SK-N-SH (cell line): Measurements from ENCODE around the gene MEAK7. TPM values are rescaled to one million over a fixed set of nuclear protein-coding genes. Genes with fewer than 3 reads are reported as not detected.

Experiments used
- CTCF ChIA-PET: fragments of 300-600, 350-600 bp; formaldehyde crosslinking; extraction: SDS; loops from one replicate; lab custom pipeline; 2021; lab: Yijun Ruan, JAX
- POLR2A ChIA-PET: fragments of 350-600 bp; sonication (Branson Sonifier 250); formaldehyde crosslinking; extraction: SDS; loops from one replicate; lab custom pipeline; 2020; ENCODE audit warnings: antibody characterized with exemption, inconsistent platforms; lab: Yijun Ruan, JAX
- DNase-seq: peaks from one replicate; pipeline ENCODE4 v3.0.0; 2012
- H2AFZ ChIP-seq: fragments of 200-600 bp; sonication (generic); 2 replicates; pipeline ENCODE4 v1.8.1; 2016; ENCODE audit warnings: antibody characterized with exemption, mild to moderate bottlenecking, low read depth
- H3F3A ChIP-seq: fragments of 200-600 bp; sonication (generic); replicated peaks from 2 replicates; pipeline ENCODE3; 2016; ENCODE audit warnings: antibody characterized with exemption, mild to moderate bottlenecking; ENCODE audit not compliant: insufficient read depth
- H3K27ac ChIP-seq, 2 experiments: fragments of 200-500 bp in 1 of 2; fragments of 200-600 bp in 1 of 2; sonication (Bioruptor generic) in 1 of 2; sonication (generic), shearing (Covaris generic) in 1 of 2; 2 replicates each; pipeline versions ENCODE4 v1.5.1 to v1.6.1; 2014 to 2016; ENCODE audit warnings: low read depth in 2 of 2, inconsistent platforms in 1 of 2, low read length in 1 of 2, mild to moderate bottlenecking in 1 of 2, mixed read lengths in 1 of 2
- H3K27me3 ChIP-seq: fragments of 200-600 bp; sonication (generic), shearing (Covaris generic); 2 replicates; pipeline ENCODE4 v1.6.1; 2016; ENCODE audit warnings: mixed run types; ENCODE audit not compliant: insufficient read depth
- H3K36me3 ChIP-seq, 2 experiments: fragments of 200-500 bp in 1 of 2; fragments of 200-600 bp in 1 of 2; sonication (Bioruptor generic) in 1 of 2; sonication (generic) in 1 of 2; replicated peaks in 1 of 2; 2 replicates each; pipeline versions ENCODE3 to v1.5.1; 2014 to 2016; ENCODE audit warnings: low read length in 1 of 2, mild to moderate bottlenecking in 1 of 2; ENCODE audit not compliant: insufficient read depth in 2 of 2, control insufficient read depth in 1 of 2
- H3K4me1 ChIP-seq, 2 experiments: fragments of 200-500 bp in 1 of 2; fragments of 200-600 bp in 1 of 2; sonication (Bioruptor generic) in 1 of 2; sonication (generic), shearing (Covaris generic) in 1 of 2; 2 replicates each; pipeline versions ENCODE4 v1.5.1 to v1.6.1; 2014 to 2016; ENCODE audit warnings: low read depth in 1 of 2, low read length in 1 of 2, mixed run types in 1 of 2; ENCODE audit not compliant: insufficient read depth in 2 of 2, control insufficient read depth in 1 of 2
- H3K4me2 ChIP-seq: fragments of 200-600 bp; sonication (generic), shearing (Covaris generic); 2 replicates; pipeline ENCODE4 v1.6.1; 2017; ENCODE audit warnings: mixed run types
- H3K4me3 ChIP-seq, 2 experiments: fragments of 200-500 bp in 1 of 2; fragments of 200-600 bp in 1 of 2; sonication (Bioruptor generic) in 1 of 2; sonication (generic), shearing (Covaris generic) in 1 of 2; 2 replicates each; pipeline versions ENCODE4 v1.5.1 to v1.8.1; 2014 to 2016; ENCODE audit warnings: low read depth in 2 of 2, inconsistent platforms in 1 of 2, low read length in 1 of 2, mild to moderate bottlenecking in 1 of 2, mixed read lengths in 1 of 2, moderate library complexity in 1 of 2
- H3K79me2 ChIP-seq: fragments of 200-600 bp; sonication (generic); 2 replicates; pipeline ENCODE4 v1.8.1; 2017; ENCODE audit warnings: mild to moderate bottlenecking; ENCODE audit not compliant: insufficient read depth
- H3K9ac ChIP-seq: fragments of 200-600 bp; sonication (generic); 2 replicates; pipeline ENCODE4 v1.6.1; 2017; ENCODE audit warnings: mixed run types
- H3K9me2 ChIP-seq: fragments of 200-600 bp; sonication (generic); 2 replicates; pipeline ENCODE4 v1.6.1; 2017; ENCODE audit warnings: mixed run types
- H3K9me3 ChIP-seq: fragments of 200-600 bp; sonication (generic); 2 replicates; pipeline ENCODE4 v1.6.1; 2017; ENCODE audit warnings: mixed run types, mild to moderate bottlenecking, moderate library complexity
- H4K20me1 ChIP-seq: fragments of 200-600 bp; sonication (generic); 2 replicates; pipeline ENCODE4 v1.6.1; 2017; ENCODE audit warnings: mild to moderate bottlenecking, mixed run types; ENCODE audit not compliant: insufficient read depth
- CHD2 ChIP-seq: fragments of 150-350 bp; IDR thresholded peaks from 2 replicates; pipeline ENCODE4 v1.6.1; 2018; ENCODE audit warnings: low read length; ENCODE audit not compliant: partially characterized antibody
- EP300 ChIP-seq, 2 experiments: IDR thresholded peaks; 2 replicates each; pipeline versions ENCODE4 v1.4.0 to v1.6.1; 2012; ENCODE audit warnings: borderline replicate concordance in 1 of 2, low read depth in 1 of 2, low read length in 1 of 2
- EZH2phosphoT487 ChIP-seq: fragments of 200-600 bp; sonication (generic); IDR thresholded peaks from 2 replicates; pipeline ENCODE4 v1.6.1; 2017; ENCODE audit warnings: low read depth, mixed run types, mild to moderate bottlenecking, antibody characterized with exemption, moderate library complexity, borderline replicate concordance
- FOSL2 ChIP-seq: IDR thresholded peaks from 2 replicates; pipeline ENCODE4 v1.4.0; 2012; ENCODE audit warnings: low read depth, mild to moderate bottlenecking, moderate library complexity, borderline replicate concordance
- FOXM1 ChIP-seq: IDR thresholded peaks from 2 replicates; pipeline ENCODE4 v1.4.0; 2012; ENCODE audit warnings: low read depth, mild to moderate bottlenecking
- GABPA ChIP-seq: IDR thresholded peaks from 2 replicates; pipeline ENCODE4 v1.4.0; 2012; ENCODE audit warnings: low read depth, mild to moderate bottlenecking
- GATA2 ChIP-seq: sonication (generic); formaldehyde crosslinking; IDR thresholded peaks from 2 replicates; pipeline ENCODE4 v1.5.0; 2020; ENCODE audit warnings: mild to moderate bottlenecking, missing genetic modification reagents
- JUND ChIP-seq: IDR thresholded peaks from 2 replicates; pipeline ENCODE4 v1.4.0; 2012
- MAX ChIP-seq: IDR thresholded peaks from 2 replicates; pipeline ENCODE4 v1.4.0; 2012; ENCODE audit warnings: low read depth
- MXI1 ChIP-seq: IDR thresholded peaks from 2 replicates; pipeline ENCODE4 v1.6.1; 2012; ENCODE audit warnings: mild to moderate bottlenecking, low read depth, low read length, improper control_type of control experiment
- NFIC ChIP-seq: IDR thresholded peaks from 2 replicates; pipeline ENCODE4 v1.4.0; 2012; ENCODE audit warnings: borderline replicate concordance
- PBX3 ChIP-seq: IDR thresholded peaks from 2 replicates; pipeline ENCODE4; 2012
- POLR2AphosphoS5 ChIP-seq: IDR thresholded peaks from 2 replicates; pipeline ENCODE4 v1.6.1; 2012; ENCODE audit warnings: low read depth, low read length
- RAD21 ChIP-seq: IDR thresholded peaks from 2 replicates; pipeline ENCODE4 v1.6.1; 2012; ENCODE audit warnings: mild to moderate bottlenecking, low read length
- RXRA ChIP-seq: IDR thresholded peaks from 2 replicates; pipeline ENCODE4 v1.4.0; 2012; ENCODE audit warnings: low read depth, mild to moderate bottlenecking, borderline replicate concordance
- SIN3A ChIP-seq: IDR thresholded peaks from 2 replicates; pipeline ENCODE4 v1.6.1; 2012; ENCODE audit warnings: low read depth, mild to moderate bottlenecking, low read length, moderate library complexity, borderline replicate concordance
- SMC3 ChIP-seq: IDR thresholded peaks from 2 replicates; pipeline ENCODE4 v1.6.1; 2012; ENCODE audit warnings: low read depth, low read length, improper control_type of control experiment
- TAF1 ChIP-seq: IDR thresholded peaks from 2 replicates; pipeline ENCODE4 v1.6.1; 2012; ENCODE audit warnings: low read depth, mild to moderate bottlenecking, low read length, moderate library complexity, borderline replicate concordance
- USF1 ChIP-seq: IDR thresholded peaks from 2 replicates; pipeline ENCODE4 v1.4.0; 2012; ENCODE audit warnings: low read depth, borderline replicate concordance
- USF2 ChIP-seq: fragments of 150-350 bp; IDR thresholded peaks from 2 replicates; pipeline ENCODE4 v1.6.1; 2017; ENCODE audit warnings: antibody characterized with exemption, low read length, low read depth, borderline replicate concordance
- ZBTB33 ChIP-seq: IDR thresholded peaks from 2 replicates; pipeline ENCODE4 v1.4.0; 2012; ENCODE audit warnings: low read depth, borderline replicate concordance
- WGBS: methylation state at CpG from one replicate; pipeline ENCODE4 v1.1.6; 2017; ENCODE audit warnings: low lambda C conversion rate; 5-methylcytosine and 5-hydroxymethylcytosine counted together
- polyA plus RNA-seq, 3 experiments: library from polyadenylated mRNA; depleted of rRNA; stranded (reverse); fragments of >200 nt; gene quantifications; 2 replicates each; pipeline ENCODE4 v1.2.3, GENCODE V29; 2012

The MEAK7 gene
- polyA plus RNA-seq, 1 of the 3 experiments (the other 2 are of a cell fraction), result 11.9 TPM

GRCh38 chr16:84476401-84476800 lies 28.1 kb downstream of the MEAK7 start:
- Histone ChIP-seq H3F3A (peaks cover 15% of the 10 kb centered on the region), H3K79me2 (peaks cover 20% of the 10 kb centered on the region; the same call in 1 of the 2 replicates), H3K27ac (no peak overlapping the region), H3K27me3 (no peaks in the 10 kb centered on the region), H3K9me2 (no peaks in the 10 kb centered on the region), H3K9me3 (no peaks in the 10 kb centered on the region), H3K4me2 (no peak overlapping the region), H3K4me1 (no peaks in the 10 kb centered on the region; a peak in 1 of 4 replicates), H3K4me3 (no peak overlapping the region)
- 95% methylated on average over 8 of the region's 8 CpGs for WGBS
- POLR2A ChIA-PET, result interaction anchor here (1.0 kb wide), 1 partner anchor 11 kb away, joined by 3 read pairs; no protein-coding TSS in a partner anchor
- DNase-seq, result no peak
- TF ChIP-seq FOSL2 (no peak), PBX3 (no peak), GATA2 (CRISPR knock-in tag) (no peak), FOXM1 (no peak)
- TF ChIP-seq, all 33 proteins: peak for 0
- H4K20me1 ChIP-seq, result no peaks in the 10 kb centered on the region; the same call in 1 of the 2 replicates
- no peak overlapping the region for H2AFZ ChIP-seq
- peaks cover 11 to 27% of the 10 kb centered on the region in 2 experiments for H3K36me3 ChIP-seq
- CTCF ChIA-PET, result interaction anchor here (0.7 to 1.2 kb wide), 3 partner anchors 8 to 35 kb away, joined by 3 to 4 read pairs (median 3); no protein-coding TSS in a partner anchor
- H3K9ac ChIP-seq, result no peak overlapping the region

- H3K27ac ChIP-seq, result no peak overlapping the region
- ChIA-PET POLR2A (interaction anchor here (1.0 kb wide), 1 partner anchor 10 kb away, joined by 3 read pairs; no protein-coding TSS in a partner anchor), CTCF (interaction anchor here (1.2 kb wide), 1 partner anchor 9 kb away, joined by 4 read pairs; no protein-coding TSS in a partner anchor)
- peaks cover 15% of the 10 kb centered on the region for H3F3A ChIP-seq
- no peak overlapping the region for H3K4me3 ChIP-seq
- H3K4me1 ChIP-seq, result no peaks in the 10 kb centered on the region
- no peak for TF ChIP-seq USF2
- TF ChIP-seq EZH2phosphoT487, result no peak
- TF ChIP-seq GABPA, result no peak
- TF ChIP-seq FOSL2, result no peak
- TF ChIP-seq CHD2, result no peak
- no peak for TF ChIP-seq SMC3
- no peak for TF ChIP-seq ZBTB33
- TF ChIP-seq MXI1, result no peak
- no peak for TF ChIP-seq RAD21
- no peak for TF ChIP-seq POLR2AphosphoS5
- TF ChIP-seq GATA2 (CRISPR knock-in tag), result no peak
- TF ChIP-seq RXRA, result no peak
- no peak for TF ChIP-seq TAF1
- TF ChIP-seq JUND, result no peak
- no peak for TF ChIP-seq USF1
- TF ChIP-seq NFIC, result no peak
- no peak for TF ChIP-seq SIN3A
- TF ChIP-seq EP300 (IDR thresholded peaks at IDR 0.05; ENCODE audit: borderline replicate concordance in 1 of 2, low read depth in 1 of 2, low read length in 1 of 2), result no peak
- TF ChIP-seq MAX, result no peak
- peaks cover 20% of the 10 kb centered on the region; the same call in 1 of the 2 replicates for H3K79me2 ChIP-seq
- H2AFZ ChIP-seq, result no peak overlapping the region
- no peaks in the 10 kb centered on the region for H3K9me2 ChIP-seq
- H4K20me1 ChIP-seq, result no peaks in the 10 kb centered on the region; the same call in 1 of the 2 replicates
- H3K4me2 ChIP-seq, result no peak overlapping the region
- no peaks in the 10 kb centered on the region for H3K9me3 ChIP-seq
- DNase-seq, result no peak
- 87% methylated on average over 8 of the region's 8 CpGs for WGBS
- peaks cover 9 to 26% of the 10 kb centered on the region in 2 experiments for H3K36me3 ChIP-seq
- no peak overlapping the region for H3K9ac ChIP-seq
- no peaks in the 10 kb centered on the region for H3K27me3 ChIP-seq
Measured at GRCh38 chr16:84475643-84476240, 28.7 kb downstream of the MEAK7 start.
